Measurements from ENCODE around the gene ITIH3.

The ITIH3 gene

GRCh38 chr3:52779011-52779836 lies 15.4 kb upstream of the ITIH3 start:
- DNase-seq (ENCODE audit: low spot score), result peak; percentile 8

GRCh38 chr3:52779837-52780585 lies 14.6 kb upstream of the ITIH3 start:
- DNase-seq (ENCODE audit: low spot score), result no peak

- no peak for DNase-seq (ENCODE audit: low spot score)
These were observed 12.9 kb upstream of the ITIH3 start for GRCh38 chr3:52781741-52782140.

DNA sequence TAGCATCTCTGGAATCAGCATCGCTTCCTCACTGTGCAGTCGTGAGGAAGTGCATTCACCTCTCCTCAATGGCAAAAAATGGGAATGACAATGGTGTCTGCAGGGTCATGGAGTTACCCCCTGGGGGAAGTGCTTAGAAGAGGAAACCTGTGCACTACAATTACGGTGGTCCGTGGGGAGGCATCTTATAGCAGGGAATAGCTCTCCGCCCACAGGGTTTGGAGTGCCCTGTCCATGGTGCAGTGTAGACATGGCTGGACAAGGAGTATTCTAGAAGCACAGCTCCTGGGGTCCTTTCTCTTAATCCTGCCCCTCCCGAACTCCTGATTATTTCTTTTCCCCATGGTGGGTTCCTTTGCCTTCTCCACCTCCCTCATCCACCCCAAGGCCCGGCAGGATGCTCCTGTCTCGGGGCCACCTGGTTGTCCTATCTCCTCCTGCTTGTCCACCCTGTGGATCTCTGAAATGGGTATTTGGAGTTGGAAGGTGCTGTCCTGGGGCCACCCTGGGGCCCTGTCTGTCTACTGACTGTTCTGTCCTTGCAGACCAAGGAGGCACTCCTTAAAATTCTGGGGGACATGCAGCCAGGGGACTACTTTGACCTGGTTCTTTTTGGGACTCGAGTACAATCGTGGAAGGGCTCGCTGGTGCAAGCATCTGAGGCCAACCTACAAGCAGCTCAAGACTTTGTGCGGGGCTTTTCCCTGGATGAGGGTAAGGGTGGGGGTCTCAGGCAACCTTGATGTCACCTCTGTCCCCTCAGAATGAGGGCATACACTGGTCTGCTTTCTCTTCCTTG lies 12.0 kb upstream of the ITIH3 start:
- DNase-seq (ENCODE audit: low spot score), result no peak

GRCh38 chr3:52783211-52783555 lies 11.4 kb upstream of the ITIH3 start:
- DNase-seq (ENCODE audit: low spot score), result no peak

DNA sequence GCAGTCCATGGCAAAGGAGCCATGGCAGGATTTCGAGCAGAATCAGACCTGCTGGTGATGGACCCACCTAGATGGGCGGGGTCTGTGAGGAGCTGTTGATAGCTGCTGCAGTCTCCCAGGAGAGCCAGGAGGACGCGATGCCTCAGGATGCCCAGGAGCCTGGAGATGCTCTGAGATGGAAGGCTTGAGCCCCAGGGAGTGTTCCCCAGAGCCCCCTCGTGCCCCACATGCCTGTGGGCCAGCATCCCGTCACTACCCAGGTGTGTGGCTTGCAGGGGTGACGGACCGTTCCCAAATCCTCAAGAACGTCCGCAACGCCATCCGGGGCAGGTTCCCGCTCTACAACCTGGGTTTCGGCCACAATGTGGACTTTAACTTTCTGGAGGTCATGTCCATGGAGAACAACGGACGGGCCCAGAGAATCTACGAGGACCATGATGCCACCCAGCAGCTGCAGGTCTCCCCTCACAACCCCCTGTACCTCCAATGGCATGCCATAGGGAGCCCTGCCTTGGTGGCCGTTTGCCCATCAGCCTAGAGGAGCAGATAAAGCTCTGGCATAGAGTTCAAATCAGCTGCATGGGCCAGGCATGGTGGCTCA lies 10.5 kb upstream of the ITIH3 start:
- DNase-seq (ENCODE audit: low spot score), result no peak

DNA sequence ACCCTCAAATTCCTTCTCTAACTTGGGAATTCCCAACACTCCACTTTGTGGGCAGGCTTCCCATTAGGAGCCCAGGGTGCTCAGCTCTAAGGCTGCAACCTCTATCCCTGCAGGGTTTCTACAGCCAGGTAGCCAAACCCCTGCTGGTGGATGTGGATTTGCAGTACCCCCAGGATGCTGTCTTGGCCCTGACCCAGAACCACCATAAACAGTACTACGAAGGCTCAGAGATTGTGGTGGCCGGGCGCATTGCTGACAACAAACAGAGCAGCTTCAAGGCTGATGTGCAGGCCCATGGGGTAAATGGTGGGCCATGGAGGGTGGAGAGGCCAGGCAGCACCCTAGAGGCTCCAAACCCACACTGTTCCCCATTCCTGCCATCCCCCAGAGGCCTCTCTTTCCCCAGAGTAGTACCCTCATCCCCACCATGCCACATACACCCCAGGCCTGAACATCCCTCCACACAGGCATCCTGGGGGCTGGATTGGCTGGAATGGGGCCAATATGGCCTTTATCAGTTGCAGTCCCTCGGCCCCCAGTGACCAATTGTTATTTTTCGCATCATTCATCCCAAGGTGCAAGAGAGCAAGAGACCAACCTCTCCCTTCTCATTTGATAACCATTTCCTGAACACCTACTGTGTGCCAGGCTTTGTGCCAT lies 9.5 kb upstream of the ITIH3 start:
- DNase-seq (ENCODE audit: low spot score), result no peak

DNA sequence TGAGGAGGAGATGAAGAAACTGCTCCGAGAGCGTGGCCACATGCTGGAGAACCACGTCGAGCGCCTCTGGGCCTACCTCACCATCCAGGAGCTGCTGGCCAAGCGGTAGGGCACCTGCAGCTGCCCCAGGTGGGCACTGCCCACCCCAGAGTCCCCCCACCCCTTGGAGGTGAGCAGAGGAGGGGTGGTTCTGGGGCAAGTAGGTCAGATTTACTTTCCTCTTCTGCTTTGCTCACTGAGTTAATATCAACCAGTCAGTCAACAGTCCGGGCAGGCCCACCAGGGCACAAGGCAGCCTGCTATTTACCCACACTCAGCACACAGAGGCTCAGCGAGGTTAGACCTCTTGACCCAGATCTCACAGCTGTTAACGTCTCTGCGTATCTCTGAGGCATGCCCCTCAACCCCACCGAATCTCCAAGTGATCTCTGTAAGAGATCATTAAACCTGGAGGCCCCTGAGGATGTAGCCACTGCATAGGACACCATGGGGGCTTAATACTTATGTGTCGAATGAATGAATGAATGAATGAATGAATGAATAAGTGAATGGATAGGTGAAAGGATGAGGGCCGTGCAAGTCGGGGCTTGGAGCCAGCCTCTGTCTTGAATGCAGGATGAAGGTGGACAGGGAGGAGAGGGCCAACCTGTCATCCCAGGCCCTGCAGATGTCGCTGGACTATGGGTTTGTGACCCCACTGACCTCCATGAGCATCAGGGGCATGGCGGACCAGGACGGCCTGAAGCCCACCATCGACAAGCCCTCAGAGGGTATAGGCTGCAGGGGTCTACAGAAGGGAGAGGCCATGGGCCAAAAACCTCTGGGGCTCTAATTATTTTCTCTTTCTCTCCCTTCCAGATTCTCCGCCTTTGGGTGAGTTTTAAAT lies 8.0 kb upstream of the ITIH3 start:
- no peak for DNase-seq (ENCODE audit: low spot score)

DNA sequence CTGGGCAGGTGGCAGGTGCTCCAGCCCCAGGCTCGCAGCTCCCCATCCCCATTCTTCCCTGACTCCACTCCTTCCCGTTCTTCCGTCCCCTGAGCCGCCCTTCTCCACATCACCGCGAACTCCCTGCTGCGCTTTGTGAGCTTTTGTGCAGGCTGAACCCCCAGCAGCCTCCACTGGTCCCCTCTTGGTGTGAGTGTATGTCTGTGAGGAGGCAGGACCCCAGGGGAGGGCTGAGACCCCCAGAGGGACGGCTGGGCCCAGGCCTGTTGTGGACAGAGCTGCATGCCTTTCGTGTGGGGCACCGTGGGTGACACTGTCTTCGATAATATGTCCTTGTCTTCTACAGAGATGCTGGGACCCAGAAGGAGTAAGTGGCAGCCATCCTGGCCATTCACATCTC lies 7.3 kb upstream of the ITIH3 start:
- DNase-seq (ENCODE audit: low spot score), result no peak

DNA sequence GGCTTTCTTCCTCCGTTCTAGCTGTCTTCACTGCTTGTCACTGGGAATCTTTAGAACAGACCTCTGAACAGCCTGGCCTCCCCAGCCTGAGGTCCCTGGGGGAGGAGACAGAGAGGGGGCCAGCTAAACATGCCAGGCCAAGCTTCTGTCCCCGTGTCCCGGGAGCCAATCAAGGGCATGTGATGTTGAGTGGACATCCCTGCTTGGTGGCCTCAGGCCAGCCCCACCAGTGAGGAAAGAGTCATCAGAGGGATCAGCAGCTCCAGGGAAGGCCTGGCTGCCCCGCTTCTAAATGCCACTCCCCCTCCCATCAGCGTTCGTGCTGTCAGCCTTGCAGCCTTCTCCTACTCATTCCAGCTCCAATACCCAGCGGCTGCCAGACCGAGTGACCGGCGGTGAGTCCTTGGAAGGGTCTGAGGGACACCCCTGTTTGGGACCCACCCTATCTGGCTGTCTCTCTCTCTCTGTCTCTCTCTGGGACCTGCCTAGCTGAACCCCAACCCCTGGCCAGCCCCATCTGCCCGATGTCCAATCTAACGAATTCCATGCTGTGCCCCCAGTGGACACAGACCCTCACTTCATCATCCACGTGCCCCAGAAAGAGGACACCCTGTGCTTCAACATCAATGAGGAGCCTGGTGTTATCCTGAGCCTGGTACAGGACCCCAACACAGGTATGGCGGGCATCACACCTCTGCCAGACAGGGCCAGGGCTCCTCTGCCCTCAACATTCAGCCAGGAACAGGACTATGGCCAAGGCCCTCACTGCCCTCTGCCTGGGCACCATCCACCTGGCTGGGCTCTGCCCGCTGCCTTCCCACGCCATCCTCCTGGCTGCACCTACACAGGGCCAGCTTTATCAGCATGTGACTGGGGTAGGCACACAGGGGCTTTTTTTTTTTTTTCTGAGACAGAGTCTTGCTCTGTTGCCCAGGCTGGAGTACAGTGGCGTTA lies 6.6 kb upstream of the ITIH3 start:
- peak; percentile 74 for DNase-seq (ENCODE audit: low spot score)

- DNase-seq (ENCODE audit: low spot score), result no peak
These were observed 5.5 kb upstream of the ITIH3 start for GRCh38 chr3:52788890-52789745.

DNA sequence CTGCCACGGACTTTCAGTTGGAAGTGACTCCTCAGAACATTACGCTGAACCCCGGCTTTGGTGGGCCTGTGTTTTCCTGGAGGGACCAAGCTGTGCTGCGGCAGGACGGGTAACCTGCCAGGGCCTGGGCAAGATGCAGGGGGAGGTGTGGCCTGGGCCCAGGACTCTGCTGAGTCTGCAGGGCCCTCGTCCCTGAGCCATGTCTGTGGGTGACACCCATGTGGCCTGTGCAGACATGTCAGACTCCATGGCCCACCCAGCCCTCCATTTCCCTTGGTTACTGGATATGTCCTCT lies 4.9 kb upstream of the ITIH3 start:
- no peak for DNase-seq (ENCODE audit: low spot score)

DNA sequence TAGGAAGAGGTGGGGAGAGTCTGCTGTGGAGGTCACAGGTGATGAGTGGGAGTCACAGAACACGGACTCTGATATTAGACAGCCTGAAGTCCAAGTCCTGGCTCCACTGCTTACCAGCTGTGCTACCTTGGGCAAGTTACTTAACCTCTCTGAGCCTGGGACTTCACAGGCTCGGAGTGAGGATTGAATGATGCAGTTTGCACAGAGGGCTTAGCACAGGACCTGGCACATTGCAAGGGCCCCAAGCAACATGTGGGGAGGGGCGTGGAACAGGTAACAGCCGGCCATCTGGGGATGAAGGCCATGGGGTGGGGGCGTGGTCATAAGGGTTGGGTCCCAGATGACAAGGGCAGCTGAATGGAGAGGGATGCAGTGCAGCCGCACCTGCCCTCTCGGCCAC lies 4.3 kb upstream of the ITIH3 start:
- no peak for DNase-seq (ENCODE audit: low spot score)

- no peak for DNase-seq (ENCODE audit: low spot score)
These were observed 3.9 kb upstream of the ITIH3 start for GRCh38 chr3:52790741-52791140.

DNA sequence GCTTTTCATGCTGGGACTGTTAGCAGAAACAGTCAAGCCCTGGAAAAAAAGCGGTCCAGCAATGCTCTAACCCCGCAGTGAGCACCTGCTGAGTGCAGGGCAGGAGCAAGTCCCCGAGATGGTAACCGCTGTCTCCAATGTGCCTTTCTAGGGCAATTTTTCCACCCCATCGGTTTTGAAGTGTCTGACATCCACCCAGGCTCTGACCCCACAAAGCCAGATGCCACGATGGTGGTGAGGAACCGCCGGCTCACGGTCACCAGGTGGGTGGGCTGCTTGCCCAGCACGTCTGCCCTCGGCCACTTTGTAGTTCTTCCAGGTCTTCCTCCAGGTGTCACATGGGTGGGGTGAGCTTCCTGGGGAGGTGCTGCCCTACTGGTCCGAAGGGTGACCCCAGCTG lies 3.2 kb upstream of the ITIH3 start:
- DNase-seq (ENCODE audit: low spot score), result no peak

GRCh38 chr3:52791928-52792327 lies 2.7 kb upstream of the ITIH3 start:
- DNase-seq (ENCODE audit: low spot score), result no peak

GRCh38 chr3:52792413-52792812 lies 2.2 kb upstream of the ITIH3 start:
- no peak for DNase-seq (ENCODE audit: low spot score)

GRCh38 chr3:52792961-52793695 lies 1.5 kb upstream of the ITIH3 start:
- peak; percentile 86 for DNase-seq (ENCODE audit: low spot score)
